GM19240 (cell line): ENCODE data around the gene LIN7B.

ENCODE experiments used
- DNase-seq: peaks from one replicate; pipeline ENCODE4 v3.0.0; 2011; ENCODE audit warnings: low spot score; ENCODE audit not compliant: insufficient read length

LIN7B gene

GRCh38 chr19:49165111-49165750 lies 51.1 kb downstream of the LIN7B start:
- no peak for DNase-seq

- DNase-seq = no peak
Observed at GRCh38 chr19:49165865-49166301, 51.7 kb downstream of the LIN7B start.

- DNase-seq = no peak
Observed at GRCh38 chr19:49167857-49168409, 53.8 kb downstream of the LIN7B start.
